Gastrocnemius medialis (tissue), 4 donors: Measurements from ENCODE around the gene ZNF771.

Experiments used
- CTCF ChIP-seq, 5 experiments: fragments of 450-650 bp in 3 of 5; fragments of 200-600 bp in 2 of 5; sonication (generic) in 2 of 5; IDR thresholded peaks in 4 of 5; conservative IDR thresholded peaks in 1 of 5; 1 replicate in 4 of 5; 2 replicates in 1 of 5; pipeline ENCODE4 v1.5.1; 2016 to 2019; ENCODE audit warnings: antibody characterized with exemption in 5 of 5, mild to moderate bottlenecking in 3 of 5, moderate library complexity in 3 of 5
- POLR2A ChIP-seq, 2 donors: fragments of 450-650 bp; IDR thresholded peaks; one replicate each; pipeline ENCODE4 v1.6.1; 2017; ENCODE audit warnings: antibody characterized with exemption in 2 of 2, mild to moderate bottlenecking in 2 of 2, moderate library complexity in 2 of 2

- TF ChIP-seq CTCF (IDR thresholded peaks at IDR 0.05 in 4 of 5, conservative IDR thresholded peaks at IDR 0.05 in 1 of 5), result peak in 1 of 5 experiments; percentile 40
- no peak for TF ChIP-seq POLR2A (IDR thresholded peaks at IDR 0.05)
These were observed 23.1 kb downstream of the ZNF771 start for GRCh38 chr16:30430428-30430970.
